ENCODE measurements around the gene SLC39A7.

Gene SLC39A7

GRCh38 chr6:33190504-33191107 lies 10.1 kb upstream of the SLC39A7 start:
- no peak for DNase-seq (ENCODE audit: low spot score)

GRCh38 chr6:33191383-33192104 lies 9.1 kb upstream of the SLC39A7 start:
- DNase-seq (ENCODE audit: low spot score) = no peak

DNA sequence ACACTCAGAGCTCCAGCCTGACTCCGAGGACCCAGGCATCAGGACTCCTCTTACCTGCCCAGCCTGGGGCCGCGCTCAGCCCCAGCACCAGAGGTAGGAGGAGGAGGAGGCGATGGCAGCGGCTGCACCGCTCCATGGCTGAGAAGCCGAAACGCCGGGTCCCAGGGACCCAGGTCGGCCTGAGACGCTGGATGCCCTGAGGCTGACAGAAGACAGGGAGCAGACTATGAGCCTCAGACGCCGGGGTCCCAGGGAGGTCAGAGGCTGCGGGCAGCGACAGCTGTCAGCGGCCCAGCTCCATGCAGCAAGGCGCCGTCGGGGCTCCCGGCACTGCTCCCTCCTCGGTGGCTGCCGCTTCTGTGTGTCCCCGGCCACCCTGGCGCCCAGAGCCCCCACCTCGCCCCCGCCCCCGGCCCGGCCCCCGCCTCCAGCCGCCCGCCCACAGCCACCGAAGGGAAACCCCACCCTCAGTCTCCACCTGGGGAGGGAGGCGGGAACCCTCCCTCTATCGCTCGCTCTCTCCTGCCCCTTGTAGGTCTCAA lies 8.5 kb upstream of the SLC39A7 start, which contains the start of gene COL11A2:
TSS of gene COL11A2 (minus strand) at position 363 of the 542 bp plus-strand sequence. CDS start at position 136, 227 bp downstream.
- DNase-seq (ENCODE audit: low spot score) = no peak

- DNase-seq (ENCODE audit: low spot score) = no peak
These were observed 7.7 kb upstream of the SLC39A7 start for GRCh38 chr6:33192671-33193602.

GRCh38 chr6:33193619-33194018 lies 7.0 kb upstream of the SLC39A7 start:
- DNase-seq (ENCODE audit: low spot score) = no peak

DNA sequence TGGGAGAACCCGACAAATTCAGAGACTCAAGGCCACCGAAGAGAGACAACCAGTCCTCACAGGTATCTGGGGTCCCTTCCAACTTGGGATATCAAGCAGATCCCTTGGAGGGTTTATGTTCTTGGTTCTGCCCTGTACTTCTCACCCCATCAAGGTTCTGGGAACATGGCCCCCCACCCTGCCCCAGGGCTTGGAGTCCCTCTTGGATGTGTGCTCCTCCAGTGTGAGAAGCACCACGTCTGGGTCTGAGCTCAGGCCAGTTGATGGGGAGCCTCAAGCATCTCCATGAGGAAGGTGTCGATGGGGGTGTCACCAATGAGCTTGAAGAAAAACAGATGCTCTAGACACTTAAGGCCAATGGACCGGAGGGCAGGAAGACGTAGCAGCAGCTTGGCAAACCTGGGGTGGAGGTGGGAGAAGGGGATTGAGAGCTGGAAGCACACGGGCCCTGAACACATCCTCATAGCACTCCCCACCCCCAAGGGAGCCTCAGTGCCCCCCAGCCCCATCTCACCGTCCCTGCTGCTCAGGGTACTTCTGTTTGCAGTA lies 6.2 kb upstream of the SLC39A7 start:
- DNase-seq (ENCODE audit: low spot score) = no peak

- no peak for DNase-seq (ENCODE audit: low spot score)
These were observed 5.1 kb upstream of the SLC39A7 start for GRCh38 chr6:33195304-33196165.

GRCh38 chr6:33197431-33198048 lies 3.1 kb upstream of the SLC39A7 start:
- no peak for DNase-seq (ENCODE audit: low spot score)

- DNase-seq (ENCODE audit: low spot score) = no peak
These were observed 2.4 kb upstream of the SLC39A7 start for GRCh38 chr6:33198159-33198852.

GRCh38 chr6:33198853-33199436 lies 1.7 kb upstream of the SLC39A7 start:
- DNase-seq (ENCODE audit: low spot score) = no peak

DNA sequence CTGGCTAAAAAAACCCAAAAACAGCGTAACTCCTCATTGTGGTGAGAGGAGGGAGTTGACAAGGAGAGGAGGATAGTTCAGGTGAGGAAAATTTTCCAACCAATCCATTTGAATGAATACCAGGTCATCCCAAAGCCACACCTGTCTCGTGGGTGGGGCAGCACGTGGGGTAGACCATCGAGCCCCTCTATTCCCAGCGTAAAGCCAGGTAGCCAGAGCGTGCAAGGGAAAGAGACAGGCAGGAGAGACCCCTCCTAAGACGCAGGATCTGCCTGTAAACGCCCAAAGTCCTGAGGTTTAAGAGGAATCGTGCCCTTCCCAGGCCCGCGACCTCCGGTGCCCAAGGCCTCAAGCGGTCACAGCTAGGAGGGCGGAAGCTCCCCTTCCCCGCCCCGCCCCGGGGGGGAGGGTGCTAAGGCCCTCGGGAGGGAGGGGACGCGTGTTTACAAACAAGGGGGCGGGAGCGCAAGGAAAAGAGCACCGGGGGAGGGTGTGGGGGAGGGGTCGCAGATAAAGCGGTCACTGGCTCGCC lies 914 bp upstream of the SLC39A7 start:
- no peak for DNase-seq (ENCODE audit: low spot score)

- DNase-seq (ENCODE audit: low spot score) = no peak
These were observed 479 bp downstream of the SLC39A7 start for GRCh38 chr6:33201147-33201545.

DNA sequence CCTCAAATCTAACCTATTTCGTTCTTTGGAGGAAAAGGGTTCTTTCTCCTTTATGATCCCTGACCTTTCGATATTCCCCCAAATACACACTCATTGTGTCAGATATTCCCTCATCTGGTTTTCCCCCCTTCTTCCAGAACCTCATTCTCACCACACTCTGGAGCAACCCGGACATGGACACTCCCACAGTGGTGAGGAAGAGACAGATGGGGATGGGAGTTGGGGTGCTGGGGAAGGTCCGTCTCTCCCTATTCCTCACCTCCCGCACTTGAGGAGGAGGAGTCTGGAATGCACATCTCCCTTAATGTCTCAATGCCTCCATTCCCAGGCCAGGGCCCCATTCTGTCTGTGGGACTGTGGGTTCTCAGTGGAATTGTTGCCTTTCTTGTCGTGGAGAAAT lies 1.3 kb downstream of the SLC39A7 start:
- DNase-seq (ENCODE audit: low spot score) = peak; percentile 31

GRCh38 chr6:33202799-33203198 lies 2.1 kb downstream of the SLC39A7 start:
- DNase-seq (ENCODE audit: low spot score) = peak; percentile 45

- peak; percentile 55 for DNase-seq (ENCODE audit: low spot score)
These were observed 2.9 kb downstream of the SLC39A7 start for GRCh38 chr6:33203443-33204164.

- DNase-seq (ENCODE audit: low spot score) = no peak
These were observed 3.4 kb downstream of the SLC39A7 start for GRCh38 chr6:33204165-33204414.

DNA sequence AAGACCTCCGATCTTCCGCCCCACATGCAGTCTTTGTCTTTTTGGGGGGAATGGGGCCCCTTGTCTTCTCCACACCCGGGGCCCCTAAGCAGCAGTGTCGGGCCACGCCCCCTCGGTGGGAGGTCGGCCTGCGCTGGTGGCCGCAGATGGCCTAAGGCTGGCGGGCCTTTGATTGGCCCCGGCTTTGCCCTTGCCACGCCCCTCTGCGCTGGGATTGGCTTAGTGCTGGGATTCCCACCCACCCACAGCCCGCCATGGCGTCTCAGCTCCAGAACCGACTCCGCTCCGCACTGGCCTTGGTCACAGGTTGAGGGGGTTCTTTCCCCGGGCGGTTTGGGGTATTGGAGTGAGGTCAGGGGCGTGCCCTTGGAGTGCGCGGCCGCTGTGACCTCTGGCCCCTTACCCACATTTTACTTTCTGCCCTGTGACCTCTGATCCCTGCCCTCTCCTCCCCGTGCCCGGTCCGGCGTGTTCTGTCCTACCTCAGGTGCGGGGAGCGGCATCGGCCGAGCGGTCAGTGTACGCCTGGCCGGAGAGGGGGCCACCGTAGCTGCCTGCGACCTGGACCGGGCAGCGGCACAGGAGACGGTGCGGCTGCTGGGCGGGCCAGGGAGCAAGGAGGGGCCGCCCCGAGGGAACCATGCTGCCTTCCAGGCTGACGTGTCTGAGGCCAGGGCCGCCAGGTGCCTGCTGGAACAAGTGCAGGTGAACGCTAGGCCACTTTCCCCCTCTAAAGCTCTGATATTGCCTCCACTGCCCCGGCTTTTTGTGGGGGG lies 3.9 kb downstream of the SLC39A7 start, which contains the start of gene HSD17B8:
TSS of gene HSD17B8 (plus strand) at position 241 of the 776 bp plus-strand sequence. CDS start at position 255, 14 bp downstream.
- DNase-seq (ENCODE audit: low spot score) = peak; percentile 92
